Common myeloid progenitor, CD34-positive (primary cell): ENCODE measurements around the gene CBX4.

ENCODE experiments used
- CTCF ChIA-PET: fragments of 350-600 bp; sonication (Branson Sonifier 250); formaldehyde crosslinking; loops from one replicate; lab custom pipeline; 2021; ENCODE audit warnings: antibody characterized with exemption; lab: Charles Lee
- POLR2A ChIA-PET: fragments of 350-600 bp; sonication (Branson Sonifier 250); formaldehyde crosslinking; loops from one replicate; lab custom pipeline; 2021; ENCODE audit warnings: antibody characterized with exemption; lab: Charles Lee
- DNase-seq, 3 donors: peaks; one replicate each; pipeline versions ENCODE4 v3.0.0 to v3.0.0-alpha.2; 2013
- H3K27ac ChIP-seq, 2 experiments: 1 replicate in 1 of 2; 2 replicates in 1 of 2; pipeline ENCODE4 v1.7.0; 2013; ENCODE audit warnings: inconsistent platforms in 2 of 2, low read length in 2 of 2, mild to moderate bottlenecking in 2 of 2, low read depth in 1 of 2, moderate library complexity in 1 of 2; ENCODE audit not compliant: severe bottlenecking in 2 of 2, insufficient read depth in 1 of 2, poor library complexity in 1 of 2
- H3K27me3 ChIP-seq, 5 experiments: replicated peaks in 2 of 5; 1 replicate in 3 of 5; 2 replicates in 2 of 5; pipeline versions ENCODE4 v1.6.1 to v1.7.0; 2013; ENCODE audit warnings: low read length in 4 of 5, mild to moderate bottlenecking in 2 of 5, moderate library complexity in 2 of 5, inconsistent platforms in 1 of 5; ENCODE audit not compliant: insufficient read depth in 5 of 5, control insufficient read depth in 4 of 5
- H3K36me3 ChIP-seq, 4 experiments: 1 replicate in 2 of 4; 2 replicates in 2 of 4; pipeline versions ENCODE4 v1.6.1 to v1.7.0; 2013; ENCODE audit warnings: low read length in 3 of 4, control low read depth in 1 of 4, mild to moderate bottlenecking in 1 of 4; ENCODE audit not compliant: control insufficient read depth in 4 of 4, insufficient read depth in 4 of 4
- H3K4me1 ChIP-seq, 4 experiments: 1 replicate in 3 of 4; 2 replicates in 1 of 4; pipeline versions ENCODE4 v1.6.1 to v1.7.1; 2013; ENCODE audit warnings: low read length in 3 of 4, mild to moderate bottlenecking in 3 of 4, control low read depth in 1 of 4, inconsistent platforms in 1 of 4, moderate library complexity in 1 of 4; ENCODE audit not compliant: control insufficient read depth in 4 of 4, insufficient read depth in 4 of 4; ENCODE audit errors: control extremely low read depth in 1 of 4
- H3K4me3 ChIP-seq, 7 experiments: 1 replicate in 4 of 7; 2 replicates in 3 of 7; pipeline versions ENCODE4 v1.5.1 to v1.7.0; 2013; ENCODE audit warnings: mild to moderate bottlenecking in 7 of 7, low read length in 6 of 7, moderate library complexity in 6 of 7, inconsistent platforms in 2 of 7, low read depth in 2 of 7, control low read depth in 1 of 7; ENCODE audit not compliant: insufficient read depth in 4 of 7, control insufficient read depth in 1 of 7; ENCODE audit errors: extremely low read depth in 1 of 7
- H3K9me3 ChIP-seq, 5 experiments: 1 replicate in 4 of 5; 2 replicates in 1 of 5; pipeline versions ENCODE4 v1.6.1 to v1.7.1; 2013; ENCODE audit warnings: low read length in 4 of 5, mild to moderate bottlenecking in 2 of 5, inconsistent platforms in 1 of 5, low read depth in 1 of 5, moderate library complexity in 1 of 5; ENCODE audit not compliant: control insufficient read depth in 4 of 5, insufficient read depth in 2 of 5; ENCODE audit errors: control extremely low read depth in 1 of 5
- WGBS: methylation state at CpG from one replicate; pipeline ENCODE4 v1.1.5; 2013; ENCODE audit not compliant: insufficient coverage; 5-methylcytosine and 5-hydroxymethylcytosine counted together

Gene CBX4

DNA sequence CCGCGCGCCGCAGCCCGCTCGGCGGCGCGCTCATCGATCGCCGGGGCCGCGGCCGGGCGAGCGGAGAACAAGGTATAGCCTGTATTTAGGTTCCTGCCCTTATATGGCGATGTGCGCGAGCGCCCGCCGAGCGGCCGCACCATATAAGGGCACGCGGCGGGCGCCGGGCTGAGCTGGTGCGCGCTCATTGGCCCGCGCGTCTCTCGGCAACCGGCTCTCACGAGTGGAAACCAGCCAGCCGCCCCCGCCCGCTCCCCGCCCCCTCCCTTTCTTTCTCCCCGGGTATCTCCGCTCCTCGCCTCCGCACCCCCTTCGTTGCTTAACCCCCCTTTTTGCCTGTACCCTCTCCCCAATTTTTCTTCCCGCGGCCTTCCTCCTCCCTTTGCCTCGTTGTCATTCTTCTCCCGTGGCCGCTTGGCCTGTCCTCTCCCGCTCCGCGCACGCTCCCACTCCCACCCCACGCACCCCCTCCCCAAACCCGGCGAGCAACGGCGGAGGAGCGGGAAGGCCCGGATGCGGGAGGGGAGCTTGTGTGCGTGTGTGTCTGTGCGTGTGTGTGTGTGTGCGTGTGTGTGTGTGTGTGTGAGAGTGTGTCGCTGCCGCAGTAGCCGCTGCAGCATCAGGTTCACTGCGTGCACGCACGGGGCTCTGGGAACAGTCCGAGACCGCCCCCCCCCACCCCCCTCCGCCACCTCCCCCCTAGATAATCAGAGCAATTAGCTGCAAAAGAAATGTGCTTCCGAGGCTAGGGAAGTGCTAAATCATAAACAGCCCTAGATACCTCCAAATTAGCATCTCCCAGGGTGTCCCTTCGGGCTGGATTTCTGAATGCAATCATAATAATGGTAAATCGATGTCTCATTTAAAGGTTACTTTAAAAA is 28.9 kb downstream of the CBX4 start:
- Histone ChIP-seq H3K27me3 (peaks cover 0 to 91% (median 62%) of the 10 kb centered on the region in 5 experiments), H3K9me3 (no peaks in the 10 kb centered on the region), H3K36me3 (no peaks in the 10 kb centered on the region), H3K4me1 (peaks cover 0 to 60% (median 56%) of the 10 kb centered on the region in 4 experiments), H3K27ac (no peak overlapping the region), H3K4me3 (peak overlapping the region in 4 of 7 experiments; percentile 8 to 19 (median 12))
- 0% methylated on average over 38 of the region's 79 CpGs for WGBS
- peak; percentile 76 to 87 (median 85) for DNase-seq
- POLR2A ChIA-PET: no interaction called here
- CTCF ChIA-PET: interaction anchor here (0.8 to 5.2 kb wide), 23 partner anchors 11 to 180 kb away, joined by 3 to 36 read pairs (median 4); partner anchors contain the start of genes CBX4 and CBX8

- H3K4me3 ChIP-seq: no peak overlapping the region
- H3K27ac ChIP-seq: no peak overlapping the region
- ChIA-PET POLR2A (interaction anchor here (0.8 kb wide), 1 partner anchor 25 kb away, joined by 3 read pairs; no protein-coding TSS in a partner anchor), CTCF (interaction anchor here (0.7 to 5.2 kb wide), 8 partner anchors 15 to 161 kb away, joined by 3 to 28 read pairs (median 4); no protein-coding TSS in a partner anchor)
- WGBS: 2% methylated on average over 13 of the region's 40 CpGs
- H3K36me3 ChIP-seq: no peaks in the 10 kb centered on the region
- no peak for DNase-seq
- H3K9me3 ChIP-seq: no peaks in the 10 kb centered on the region
- H3K4me1 ChIP-seq: peaks cover 0 to 61% (median 50%) of the 10 kb centered on the region in 4 experiments
- H3K27me3 ChIP-seq: peaks cover 0 to 91% (median 64%) of the 10 kb centered on the region in 5 experiments
Observed at GRCh38 chr17:79809530-79810129, 29.6 kb downstream of the CBX4 start.

- POLR2A ChIA-PET: interaction anchor here (0.8 kb wide), 1 partner anchor 26 kb away, joined by 3 read pairs; no protein-coding TSS in a partner anchor
- peaks cover 0 to 91% (median 64%) of the 10 kb centered on the region in 5 experiments for H3K27me3 ChIP-seq
- WGBS: 8% methylated on average over 20 of the region's 20 CpGs
Observed at GRCh38 chr17:79808763-79809529, 30.3 kb downstream of the CBX4 start.

GRCh38 chr17:79806863-79807720 is 32.1 kb downstream of the CBX4 start:
- no peaks in the 10 kb centered on the region for H3K9me3 ChIP-seq
- ChIA-PET CTCF (interaction anchor here (0.6 to 3.6 kb wide), 12 partner anchors 7 to 187 kb away, joined by 3 to 12 read pairs (median 4); partner anchors contain the start of gene CBX8), POLR2A (interaction anchor here (0.6 kb wide), 1 partner anchor 49 kb away, joined by 4 read pairs; no protein-coding TSS in a partner anchor)
- H3K36me3 ChIP-seq: no peaks in the 10 kb centered on the region
- peaks cover 0 to 59% (median 51%) of the 10 kb centered on the region in 4 experiments for H3K4me1 ChIP-seq
- 21% methylated on average over 9 of the region's 13 CpGs for WGBS
- DNase-seq: no peak
- H3K4me3 ChIP-seq: no peak overlapping the region
- peaks cover 0 to 97% (median 65%) of the 10 kb centered on the region in 5 experiments for H3K27me3 ChIP-seq
- no peak overlapping the region for H3K27ac ChIP-seq

More at GRCh38 chr17:79808763-79809529, 30.3 kb downstream of the CBX4 start:
- Histone ChIP-seq H3K36me3 (no peaks in the 10 kb centered on the region), H3K4me3 (no peak overlapping the region), H3K9me3 (no peaks in the 10 kb centered on the region), H3K4me1 (peaks cover 0 to 60% (median 50%) of the 10 kb centered on the region in 4 experiments), H3K27ac (no peak overlapping the region)
- CTCF ChIA-PET: interaction anchor here (0.7 to 5.2 kb wide), 16 partner anchors 10 to 170 kb away, joined by 3 to 28 read pairs (median 5); partner anchors contain the start of genes CBX4 and CBX8
- DNase-seq: peak in 2 of 3 donors; percentile 46 to 48

DNA sequence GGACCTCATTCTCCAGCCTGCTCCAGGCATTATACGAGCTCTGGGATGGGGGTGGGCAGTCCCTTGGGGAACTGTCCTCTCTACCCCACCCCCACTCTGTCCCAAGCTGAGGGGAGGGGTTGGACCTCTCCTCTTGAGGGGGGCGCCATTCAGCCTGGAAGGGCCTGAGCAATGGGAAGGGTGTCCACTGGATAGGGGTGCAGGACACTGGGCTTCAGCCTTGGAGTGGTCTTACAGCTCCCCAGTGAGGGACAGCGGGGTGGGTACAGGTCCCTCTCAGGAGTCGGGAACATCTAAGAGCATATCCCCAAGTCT is 32.8 kb downstream of the CBX4 start:
- Histone ChIP-seq H3K36me3 (no peaks in the 10 kb centered on the region), H3K9me3 (peaks cover 0 to 2% (median 0%) of the 10 kb centered on the region in 5 experiments), H3K4me3 (no peak overlapping the region), H3K27me3 (peaks cover 0 to 97% (median 65%) of the 10 kb centered on the region in 5 experiments), H3K27ac (no peak overlapping the region), H3K4me1 (peaks cover 0 to 59% (median 48%) of the 10 kb centered on the region in 4 experiments)
- POLR2A ChIA-PET: no interaction called here
- CTCF ChIA-PET: interaction anchor here (0.6 to 3.6 kb wide), 4 partner anchors 11 to 188 kb away, joined by 3 to 12 read pairs (median 8); no protein-coding TSS in a partner anchor
- DNase-seq: no peak
- WGBS: 18% methylated on average over 2 of the region's 4 CpGs
